Measurements from ENCODE around the gene AKR7A2.

DNA sequence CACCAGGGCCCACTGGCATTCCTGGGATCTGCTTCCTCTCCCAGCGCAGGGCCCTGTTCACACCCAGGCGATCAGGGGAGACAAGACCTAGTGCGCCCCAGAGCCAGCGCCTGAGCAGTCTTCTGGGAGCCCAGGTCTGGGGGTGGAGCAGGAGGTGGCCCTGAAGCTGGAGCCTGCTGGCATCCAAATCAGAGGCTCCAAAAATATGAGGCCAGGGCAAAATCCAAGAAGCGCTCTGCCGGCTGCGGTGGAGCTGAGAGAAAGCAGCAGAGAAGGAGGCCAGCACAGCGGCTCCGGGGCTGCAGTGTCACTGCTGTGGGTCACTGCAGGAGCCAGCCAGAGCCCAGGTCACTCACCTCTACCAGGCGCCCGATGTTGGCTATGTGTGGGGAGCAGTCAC is 32.9 kb upstream of the AKR7A2 start:
- TF ChIP-seq POLR2A (IDR thresholded peaks at IDR 0.05) (no peak), POLR2AphosphoS5 (IDR thresholded peaks at IDR 0.05; ENCODE audit: insufficient read depth in 1 of 2, low read depth in 1 of 2) (no peak)
- TF ChIP-seq, protein P1, sequence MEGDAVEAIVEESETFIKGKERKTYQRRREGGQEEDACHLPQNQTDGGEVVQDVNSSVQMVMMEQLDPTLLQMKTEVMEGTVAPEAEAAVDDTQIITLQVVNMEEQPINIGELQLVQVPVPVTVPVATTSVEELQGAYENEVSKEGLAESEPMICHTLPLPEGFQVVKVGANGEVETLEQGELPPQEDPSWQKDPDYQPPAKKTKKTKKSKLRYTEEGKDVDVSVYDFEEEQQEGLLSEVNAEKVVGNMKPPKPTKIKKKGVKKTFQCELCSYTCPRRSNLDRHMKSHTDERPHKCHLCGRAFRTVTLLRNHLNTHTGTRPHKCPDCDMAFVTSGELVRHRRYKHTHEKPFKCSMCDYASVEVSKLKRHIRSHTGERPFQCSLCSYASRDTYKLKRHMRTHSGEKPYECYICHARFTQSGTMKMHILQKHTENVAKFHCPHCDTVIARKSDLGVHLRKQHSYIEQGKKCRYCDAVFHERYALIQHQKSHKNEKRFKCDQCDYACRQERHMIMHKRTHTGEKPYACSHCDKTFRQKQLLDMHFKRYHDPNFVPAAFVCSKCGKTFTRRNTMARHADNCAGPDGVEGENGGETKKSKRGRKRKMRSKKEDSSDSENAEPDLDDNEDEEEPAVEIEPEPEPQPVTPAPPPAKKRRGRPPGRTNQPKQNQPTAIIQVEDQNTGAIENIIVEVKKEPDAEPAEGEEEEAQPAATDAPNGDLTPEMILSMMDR (IDR thresholded peaks at IDR 0.05) = no peak

Data from vagina (tissue), 2 donors.